ENCODE data around the gene INF2.

INF2 gene

DNA sequence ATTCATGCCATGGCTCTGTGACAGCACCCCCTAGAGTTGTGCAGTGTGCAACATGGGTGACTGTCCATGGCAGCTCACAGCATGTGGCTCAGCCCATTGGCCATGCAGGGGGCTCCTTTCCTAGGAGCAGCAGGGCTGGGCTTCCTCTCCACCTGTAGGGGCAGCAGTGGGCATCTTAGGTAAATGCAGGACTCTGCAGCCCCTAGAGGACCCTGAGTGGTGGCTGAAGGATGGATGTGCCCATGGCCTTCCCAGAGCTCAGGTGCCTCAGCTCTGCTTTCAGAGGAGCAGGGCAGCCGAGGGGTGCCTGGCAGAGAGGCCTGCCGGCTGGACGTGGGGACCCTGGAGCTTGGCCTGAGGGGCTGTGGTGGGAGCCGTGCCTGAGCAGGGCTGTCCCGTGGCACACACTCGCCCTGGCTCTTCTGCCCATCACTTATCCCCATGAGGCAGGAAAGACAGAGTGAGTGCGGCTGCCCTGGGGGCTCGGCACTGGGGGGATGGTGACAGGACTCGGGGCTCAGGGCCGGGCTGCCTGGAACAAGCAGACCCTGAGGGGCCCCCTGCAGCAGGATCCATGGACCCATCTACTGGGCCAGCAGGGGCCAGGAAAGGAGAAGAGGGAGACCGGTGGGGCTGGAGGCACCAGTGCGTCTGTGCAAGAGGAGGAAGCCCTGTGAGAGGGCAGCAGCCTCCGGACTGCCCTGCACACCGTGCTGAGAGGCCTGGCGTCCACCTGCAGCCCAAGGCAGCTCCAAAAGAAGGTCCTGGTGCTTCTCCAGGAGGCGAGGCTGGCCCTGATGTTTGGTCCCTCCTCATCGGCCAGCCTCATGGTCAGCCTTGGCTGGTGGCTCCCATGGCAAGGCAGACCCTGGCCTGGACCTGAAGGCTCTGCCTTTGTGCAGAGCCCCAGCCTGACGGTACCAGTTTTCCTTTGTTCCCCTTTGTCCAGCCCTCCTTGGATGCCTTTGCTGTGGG, 42.2 kb downstream of the INF2 start:
- TF ChIP-seq, protein P1, sequence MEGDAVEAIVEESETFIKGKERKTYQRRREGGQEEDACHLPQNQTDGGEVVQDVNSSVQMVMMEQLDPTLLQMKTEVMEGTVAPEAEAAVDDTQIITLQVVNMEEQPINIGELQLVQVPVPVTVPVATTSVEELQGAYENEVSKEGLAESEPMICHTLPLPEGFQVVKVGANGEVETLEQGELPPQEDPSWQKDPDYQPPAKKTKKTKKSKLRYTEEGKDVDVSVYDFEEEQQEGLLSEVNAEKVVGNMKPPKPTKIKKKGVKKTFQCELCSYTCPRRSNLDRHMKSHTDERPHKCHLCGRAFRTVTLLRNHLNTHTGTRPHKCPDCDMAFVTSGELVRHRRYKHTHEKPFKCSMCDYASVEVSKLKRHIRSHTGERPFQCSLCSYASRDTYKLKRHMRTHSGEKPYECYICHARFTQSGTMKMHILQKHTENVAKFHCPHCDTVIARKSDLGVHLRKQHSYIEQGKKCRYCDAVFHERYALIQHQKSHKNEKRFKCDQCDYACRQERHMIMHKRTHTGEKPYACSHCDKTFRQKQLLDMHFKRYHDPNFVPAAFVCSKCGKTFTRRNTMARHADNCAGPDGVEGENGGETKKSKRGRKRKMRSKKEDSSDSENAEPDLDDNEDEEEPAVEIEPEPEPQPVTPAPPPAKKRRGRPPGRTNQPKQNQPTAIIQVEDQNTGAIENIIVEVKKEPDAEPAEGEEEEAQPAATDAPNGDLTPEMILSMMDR (IDR thresholded peaks at IDR 0.05; ENCODE audit: low read depth, low read length, missing control alignments): peak; percentile 45
- no peak overlapping the region for H3K4me3 ChIP-seq (ENCODE audit: low read depth, low read length)
- no peak for DNase-seq (ENCODE audit: low read depth)

DNA sequence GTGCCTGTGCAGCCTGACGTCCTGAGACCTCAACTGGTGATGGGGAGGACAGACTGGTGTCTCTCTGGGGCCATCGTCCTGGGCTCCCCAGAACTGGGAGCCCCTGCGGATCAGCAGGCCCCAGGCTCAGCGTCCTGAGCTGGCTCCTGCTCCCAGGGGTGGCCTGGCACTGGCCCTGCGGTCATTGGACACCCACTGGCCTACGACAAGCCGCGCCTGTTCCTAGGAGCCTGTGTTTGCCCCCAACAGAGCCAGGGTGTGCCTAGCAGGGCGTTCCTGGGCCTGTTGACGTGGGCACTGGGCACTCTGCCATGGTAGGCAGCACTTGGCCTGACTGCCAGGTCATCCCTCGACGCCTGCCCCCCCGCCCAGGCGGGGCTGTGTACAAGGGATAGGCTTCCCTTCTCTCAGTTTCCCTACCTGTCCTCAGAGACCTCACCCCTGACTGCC, 43.0 kb downstream of the INF2 start:
- H3K4me3 ChIP-seq (ENCODE audit: low read depth, low read length): no peak overlapping the region
- TF ChIP-seq, protein P1 (IDR thresholded peaks at IDR 0.05; ENCODE audit: low read depth, low read length, missing control alignments): no peak
- no peak for DNase-seq (ENCODE audit: low read depth)

DNA sequence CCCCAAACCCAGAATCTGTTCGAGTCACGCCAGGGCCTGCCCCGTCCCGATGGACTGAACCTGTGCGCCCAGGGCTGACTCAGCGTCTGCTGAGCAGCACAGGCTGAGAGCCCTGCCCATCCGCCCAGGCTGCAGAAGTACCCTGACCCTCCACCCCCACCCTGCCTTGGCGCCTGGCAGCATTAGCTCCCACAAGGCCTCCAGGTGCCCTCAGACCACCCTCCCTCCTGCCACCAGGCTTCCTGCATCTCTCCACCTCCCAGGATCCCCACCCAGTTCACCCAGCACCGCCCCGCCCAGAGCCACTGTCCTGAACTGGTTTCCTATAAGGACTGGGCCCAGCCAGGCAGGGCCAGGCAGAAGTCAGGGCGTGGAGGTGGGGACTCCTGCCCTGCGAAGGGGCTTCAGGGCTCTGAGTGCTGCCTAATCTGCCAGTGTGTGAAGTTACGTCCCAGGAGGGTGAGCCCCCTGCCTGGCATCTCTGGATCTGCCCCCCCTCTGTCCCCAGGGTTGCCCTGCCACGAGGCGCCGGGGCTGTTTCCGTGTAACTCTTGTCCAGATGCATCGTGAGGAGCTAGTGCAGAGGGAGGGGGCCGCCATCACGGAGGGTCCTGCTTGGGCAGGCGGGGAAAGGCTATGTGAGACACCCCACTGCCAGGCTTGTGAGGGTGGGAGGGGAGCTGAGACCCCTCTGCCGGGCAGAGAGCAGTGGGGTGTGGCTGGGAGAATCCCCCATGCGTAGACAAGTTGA, 43.7 kb downstream of the INF2 start:
- no peak overlapping the region for H3K4me3 ChIP-seq (ENCODE audit: low read depth, low read length)
- TF ChIP-seq, protein P1 (IDR thresholded peaks at IDR 0.05; ENCODE audit: low read depth, low read length, missing control alignments): no peak
- DNase-seq (ENCODE audit: low read depth): no peak

DNA sequence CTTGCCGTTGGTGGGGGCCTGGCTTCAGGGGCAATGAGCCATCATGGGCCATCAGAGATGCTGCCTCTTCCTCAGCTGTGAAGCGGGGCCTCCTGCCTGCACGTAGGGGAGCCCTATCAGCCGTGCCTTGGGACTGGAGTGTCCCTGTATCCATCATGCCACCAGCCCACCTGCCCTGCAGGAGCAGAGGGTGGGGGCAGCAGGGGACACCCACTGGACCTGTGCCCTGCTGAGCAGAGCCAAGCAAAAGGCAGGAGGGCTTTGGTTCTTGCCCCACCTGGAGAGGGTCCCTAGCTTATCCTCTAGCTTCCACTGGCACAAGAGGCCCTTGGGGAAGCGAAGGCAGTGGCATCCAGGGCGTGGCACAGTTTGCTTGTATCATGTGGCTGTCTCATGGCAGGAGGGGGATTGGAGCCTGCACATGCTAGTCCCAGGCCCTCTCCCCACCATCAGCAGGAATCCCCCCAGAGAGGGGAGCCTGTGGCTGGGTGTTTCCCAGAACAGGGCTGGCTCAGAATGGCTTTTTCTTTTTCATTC, 44.7 kb downstream of the INF2 start:
- TF ChIP-seq, protein P1 (IDR thresholded peaks at IDR 0.05; ENCODE audit: low read depth, low read length, missing control alignments): no peak

DNA sequence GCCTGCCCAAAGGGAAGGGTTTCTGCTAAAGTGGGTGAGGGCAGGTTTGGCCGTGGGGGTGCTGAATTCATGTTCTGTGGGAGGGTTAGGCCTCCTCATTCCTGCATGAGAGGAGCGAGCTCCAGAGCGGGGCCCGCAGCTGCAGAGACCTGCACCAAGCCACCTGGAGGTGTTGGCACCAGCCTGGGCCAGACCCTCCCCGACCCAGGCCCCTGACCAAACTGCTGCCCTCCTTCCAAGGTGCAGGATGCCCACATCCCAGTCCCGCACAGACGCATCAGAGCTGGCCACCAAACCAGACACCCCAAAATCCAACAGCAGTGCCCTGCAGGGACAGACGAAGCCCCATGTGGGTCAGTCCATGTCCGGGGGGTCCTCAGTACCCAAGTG, 45.2 kb downstream of the INF2 start:
- DNase-seq (ENCODE audit: low read depth): no peak
- TF ChIP-seq, protein P1 (IDR thresholded peaks at IDR 0.05; ENCODE audit: low read depth, low read length, missing control alignments): no peak
- H3K4me3 ChIP-seq (ENCODE audit: low read depth, low read length): no peak overlapping the region

More for the DNA sequence above, 44.7 kb downstream of the INF2 start:
- H3K4me3 ChIP-seq (ENCODE audit: low read depth, low read length): no peak overlapping the region
- no peak for DNase-seq (ENCODE audit: low read depth)

DNA sequence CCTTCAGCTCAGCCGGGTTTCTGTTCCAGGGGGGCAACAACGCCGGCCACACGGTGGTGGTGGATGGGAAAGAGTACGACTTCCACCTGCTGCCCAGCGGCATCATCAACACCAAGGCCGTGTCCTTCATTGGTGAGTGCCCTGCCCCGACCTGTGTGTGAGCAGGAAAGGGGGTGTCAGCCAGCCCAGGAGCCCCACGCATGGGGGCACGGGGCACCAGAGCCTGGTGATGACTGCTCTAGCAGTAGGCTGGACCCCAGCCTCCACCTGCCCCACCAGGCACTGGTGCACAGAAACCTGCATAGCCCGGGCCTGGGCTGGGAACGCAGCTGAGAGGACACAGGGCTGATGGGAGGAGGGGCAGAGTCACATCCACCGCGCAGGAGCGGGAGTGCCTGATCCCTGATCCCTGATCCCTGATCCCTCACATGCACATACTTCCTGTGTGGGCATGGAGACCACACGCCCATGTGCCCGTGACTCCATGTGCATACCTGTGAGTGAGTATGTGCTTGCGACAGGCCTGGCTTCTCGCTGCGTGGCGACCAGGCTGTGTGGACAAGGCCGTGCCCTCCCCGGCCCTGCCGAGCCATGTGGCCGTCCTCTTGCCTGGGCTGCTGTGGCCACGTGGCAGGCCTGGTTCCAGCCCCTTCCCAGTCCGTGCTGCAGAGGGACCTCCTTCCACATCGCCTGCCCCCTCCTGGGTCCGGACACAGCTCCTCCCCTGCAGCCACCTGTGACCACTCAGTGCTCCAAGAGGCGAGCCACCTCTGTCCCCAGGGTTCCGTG, 45.8 kb downstream of the INF2 start:
- no peak for DNase-seq (ENCODE audit: low read depth)
- no peak overlapping the region for H3K4me3 ChIP-seq (ENCODE audit: low read depth, low read length)
- TF ChIP-seq, protein P1 (IDR thresholded peaks at IDR 0.05; ENCODE audit: low read depth, low read length, missing control alignments): no peak
